ENCODE data around the gene TFEB.

The TFEB gene

GRCh38 chr6:41668968-41669367 lies 66.4 kb downstream of the TFEB start:
- DNase-seq: no peak
- intact Hi-C loops (cut with DNase I): no loop called here

GRCh38 chr6:41667195-41667594 lies 68.2 kb downstream of the TFEB start:
- DNase-seq: no peak
- intact Hi-C loops (cut with DNase I): no loop called here

GRCh38 chr6:41664271-41664670 lies 71.1 kb downstream of the TFEB start:
- peak in 3 of 10 donors; percentile 8 to 45 (median 34) for DNase-seq
- intact Hi-C loops (cut with DNase I): no loop called here

- intact Hi-C loops (cut with DNase I): no loop called here
- peak in 3 of 10 donors; percentile 9 to 48 (median 25) for DNase-seq
Measured at GRCh38 chr6:41663568-41663967, 71.8 kb downstream of the TFEB start.

- intact Hi-C loops (cut with DNase I): no loop called here
- peak in 2 of 10 donors; percentile 15 to 49 for DNase-seq
Measured at GRCh38 chr6:41659935-41660334, 75.5 kb downstream of the TFEB start.

GRCh38 chr6:41658636-41659035 lies 76.8 kb downstream of the TFEB start:
- peak in 3 of 10 donors; percentile 9 to 43 (median 32) for DNase-seq
- intact Hi-C loops (cut with DNase I): no loop called here

GRCh38 chr6:41657131-41658094 lies 78.0 kb downstream of the TFEB start:
- peak in 3 of 10 donors; percentile 37 to 74 (median 55) for DNase-seq
- intact Hi-C loops (cut with DNase I): no loop called here

- intact Hi-C loops (cut with DNase I): no loop called here
- DNase-seq: peak in 3 of 10 donors; percentile 31 to 75 (median 49)
Measured at GRCh38 chr6:41656002-41656691, 79.3 kb downstream of the TFEB start.

- DNase-seq: peak in 3 of 10 donors; percentile 33 to 73 (median 39)
Measured at GRCh38 chr6:41655646-41656001, 79.8 kb downstream of the TFEB start.

GRCh38 chr6:41655176-41655575 lies 80.2 kb downstream of the TFEB start:
- intact Hi-C loops (cut with DNase I): no loop called here
- peak in 3 of 10 donors; percentile 8 to 26 (median 15) for DNase-seq

More at GRCh38 chr6:41655646-41656001, 79.8 kb downstream of the TFEB start:
- intact Hi-C loops (cut with DNase I): no loop called here

- peak in 3 of 10 donors; percentile 37 to 62 (median 49) for DNase-seq
Measured at GRCh38 chr6:41654698-41655151, 80.7 kb downstream of the TFEB start.

GRCh38 chr6:41654151-41654697 lies 81.2 kb downstream of the TFEB start:
- DNase-seq: peak in 2 of 10 donors; percentile 56 to 58
- intact Hi-C loops (cut with DNase I): no loop called here

More at GRCh38 chr6:41654698-41655151, 80.7 kb downstream of the TFEB start:
- intact Hi-C loops (cut with DNase I): no loop called here

GRCh38 chr6:41653691-41654090 lies 81.7 kb downstream of the TFEB start:
- DNase-seq: peak in 3 of 10 donors; percentile 2 to 25 (median 15)
- intact Hi-C loops (cut with DNase I): no loop called here

GRCh38 chr6:41652866-41653652 lies 82.3 kb downstream of the TFEB start:
- peak in 3 of 10 donors; percentile 50 to 77 (median 76) for DNase-seq
- intact Hi-C loops (cut with DNase I): no loop called here

GRCh38 chr6:41651962-41652657 lies 83.3 kb downstream of the TFEB start:
- peak in 3 of 10 donors; percentile 29 to 67 (median 49) for DNase-seq
- intact Hi-C loops (cut with DNase I): no loop called here

GRCh38 chr6:41651246-41651961 lies 84.0 kb downstream of the TFEB start:
- intact Hi-C loops (cut with DNase I): no loop called here
- DNase-seq: peak in 2 of 10 donors; percentile 43 to 53

- DNase-seq: peak in 3 of 10 donors; percentile 35 to 56 (median 47)
- intact Hi-C loops (cut with DNase I): no loop called here
Measured at GRCh38 chr6:41650120-41650519, 85.3 kb downstream of the TFEB start.

GRCh38 chr6:41649596-41649995 lies 85.8 kb downstream of the TFEB start:
- intact Hi-C loops (cut with DNase I): no loop called here
- peak in 3 of 10 donors; percentile 17 to 49 (median 41) for DNase-seq

GRCh38 chr6:41648921-41649320 lies 86.5 kb downstream of the TFEB start:
- intact Hi-C loops (cut with DNase I): no loop called here
- peak in 3 of 10 donors; percentile 22 to 55 (median 23) for DNase-seq
